Mesendoderm (in vitro differentiated cells): ENCODE results near the gene TRMT61A.
A peak's percentile ranks its signal among the peaks of the same experiment; 100 is the strongest.

Source experiments
- DNase-seq: peaks from one replicate; pipeline ENCODE4 v3.0.0; 2013
- H2AK5ac ChIP-seq: 2 replicates; pipeline ENCODE4 v1.6.1; 2013; ENCODE audit warnings: low read length, inconsistent platforms
- H2BK120ac ChIP-seq: 2 replicates; pipeline ENCODE4 v1.6.1; 2013; ENCODE audit warnings: low read depth, mild to moderate bottlenecking, low read length, moderate library complexity, mixed read lengths
- H2BK15ac ChIP-seq: replicated peaks from 2 replicates; pipeline ENCODE4 v1.6.1; 2013; ENCODE audit warnings: low read depth, mild to moderate bottlenecking, moderate library complexity
- H2BK5ac ChIP-seq: 2 replicates; pipeline ENCODE4 v1.6.1; 2013; ENCODE audit warnings: low read length, inconsistent platforms
- H3K18ac ChIP-seq: 2 replicates; pipeline ENCODE4 v1.6.1; 2013; ENCODE audit warnings: mild to moderate bottlenecking, low read length, mixed read lengths
- H3K23ac ChIP-seq: one replicate; pipeline ENCODE4 v1.6.1; 2013; ENCODE audit warnings: low read length
- H3K27ac ChIP-seq: 2 replicates; pipeline ENCODE4 v1.5.1; 2013; ENCODE audit warnings: low read depth, mild to moderate bottlenecking, inconsistent platforms, low read length, moderate library complexity
- H3K27me3 ChIP-seq: 2 replicates; pipeline ENCODE4 v1.6.1; 2013; ENCODE audit warnings: low read length, control low read depth, mild to moderate bottlenecking, inconsistent platforms; ENCODE audit not compliant: insufficient read depth, poor library complexity
- H3K36me3 ChIP-seq: 2 replicates; pipeline ENCODE4 v1.6.1; 2013; ENCODE audit warnings: low read length, inconsistent platforms; ENCODE audit not compliant: control insufficient read depth, insufficient read depth
- H3K4ac ChIP-seq: one replicate; pipeline ENCODE4 v1.6.1; 2013; ENCODE audit warnings: low read depth, mild to moderate bottlenecking, low read length, moderate library complexity
- H3K4me1 ChIP-seq: 2 replicates; pipeline ENCODE4 v1.6.1; 2013; ENCODE audit warnings: low read depth, low read length, inconsistent platforms; ENCODE audit not compliant: control insufficient read depth
- H3K4me2 ChIP-seq: 2 replicates; pipeline ENCODE4 v1.6.1; 2013; ENCODE audit warnings: low read length
- H3K4me3 ChIP-seq: 2 replicates; pipeline ENCODE4 v1.5.1; 2013; ENCODE audit warnings: mild to moderate bottlenecking, low read length
- H3K56ac ChIP-seq: one replicate; pipeline ENCODE4 v1.6.1; 2013; ENCODE audit warnings: low read length
- H3K79me1 ChIP-seq: 2 replicates; pipeline ENCODE4 v1.6.1; 2013; ENCODE audit warnings: low read length, inconsistent platforms
- H3K79me2 ChIP-seq: 2 replicates; pipeline ENCODE4 v1.6.1; 2013; ENCODE audit warnings: mild to moderate bottlenecking, low read length; ENCODE audit not compliant: control insufficient read depth, insufficient read depth
- H3K9ac ChIP-seq: 2 replicates; pipeline ENCODE4 v1.6.1; 2013; ENCODE audit warnings: low read length, inconsistent platforms
- H4K5ac ChIP-seq: one replicate; pipeline ENCODE4 v1.6.1; 2013; ENCODE audit warnings: low read length
- H4K8ac ChIP-seq: one replicate; pipeline ENCODE4 v1.6.1; 2013; ENCODE audit warnings: low read depth, mild to moderate bottlenecking, control low read depth, low read length, moderate library complexity
- WGBS: extraction: QIAGEN DNeasy Blood & Tissue Kit; methylation state at CpG from one replicate; pipeline ENCODE4 v1.1.7; 2013; ENCODE audit warnings: low lambda C conversion rate, missing lambda C conversion rate; ENCODE audit not compliant: insufficient coverage; ENCODE audit errors: extremely low coverage; 5-methylcytosine and 5-hydroxymethylcytosine counted together

Gene TRMT61A

GRCh38 chr14:103574104-103574503 is 45.1 kb downstream of the TRMT61A start:
- no peak overlapping the region for H3K4ac ChIP-seq
- no peak overlapping the region for H3K27ac ChIP-seq
- no peak overlapping the region for H3K4me2 ChIP-seq
- H2BK5ac ChIP-seq = no peak overlapping the region
- no peak overlapping the region for H4K5ac ChIP-seq
- H2BK15ac ChIP-seq = no peak overlapping the region
- H3K9ac ChIP-seq = no peak overlapping the region
- H3K4me3 ChIP-seq = no peak overlapping the region
- WGBS = no CpG with 5 or more reads among the region's 6 CpGs
- DNase-seq = no peak
- no peak overlapping the region for H4K8ac ChIP-seq
- H3K56ac ChIP-seq = no peak overlapping the region
- no peak overlapping the region for H2BK120ac ChIP-seq
- no peak overlapping the region for H3K18ac ChIP-seq
- H2AK5ac ChIP-seq = no peak overlapping the region
- peaks cover 2% of the 10 kb centered on the region for H3K79me1 ChIP-seq
- H3K23ac ChIP-seq = no peak overlapping the region
- H3K36me3 ChIP-seq = peaks cover 3% of the 10 kb centered on the region
- no peaks in the 10 kb centered on the region for H3K27me3 ChIP-seq
- peaks cover 4% of the 10 kb centered on the region for H3K79me2 ChIP-seq
- peaks cover 3% of the 10 kb centered on the region for H3K4me1 ChIP-seq

DNA sequence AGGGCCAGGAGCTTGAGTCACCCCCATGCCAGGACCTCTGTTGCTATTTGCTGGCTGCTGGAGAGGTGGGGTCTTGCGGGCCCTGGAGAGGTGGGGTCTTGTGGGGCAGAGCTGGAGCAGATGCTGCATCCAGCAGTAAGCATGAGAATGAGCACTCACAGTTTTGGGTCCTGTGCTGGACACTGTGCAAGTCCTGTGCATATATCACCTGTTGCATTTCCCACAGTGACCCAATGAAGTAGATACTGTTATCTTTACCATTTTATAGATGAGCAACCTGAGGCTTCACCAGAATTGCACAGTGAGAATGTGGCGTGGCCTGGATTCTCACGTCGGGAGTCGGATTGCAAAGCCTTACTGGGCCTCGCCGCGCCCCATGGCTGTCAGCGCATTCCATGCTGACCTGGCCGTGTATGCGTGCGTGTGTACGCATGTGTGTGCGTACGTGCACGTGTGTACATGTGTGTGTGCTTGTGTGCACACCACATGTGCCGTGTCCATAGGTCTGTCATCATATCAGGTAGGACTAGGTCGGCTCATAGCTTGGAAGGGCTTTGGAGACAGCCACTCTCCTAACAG is 45.8 kb downstream of the TRMT61A start:
- no peak overlapping the region for H3K27ac ChIP-seq
- H4K5ac ChIP-seq = no peak overlapping the region
- H3K4me2 ChIP-seq = no peak overlapping the region
- no CpG with 5 or more reads among the region's 18 CpGs for WGBS
- H3K36me3 ChIP-seq = peaks cover 3% of the 10 kb centered on the region
- H3K56ac ChIP-seq = no peak overlapping the region
- DNase-seq = no peak
- H4K8ac ChIP-seq = no peak overlapping the region
- no peak overlapping the region for H2AK5ac ChIP-seq
- H3K4me1 ChIP-seq = no peaks in the 10 kb centered on the region
- H3K79me1 ChIP-seq = no peaks in the 10 kb centered on the region
- H2BK5ac ChIP-seq = no peak overlapping the region
- no peak overlapping the region for H2BK120ac ChIP-seq
- no peak overlapping the region for H2BK15ac ChIP-seq
- H3K79me2 ChIP-seq = no peaks in the 10 kb centered on the region
- no peak overlapping the region for H3K23ac ChIP-seq
- no peaks in the 10 kb centered on the region for H3K27me3 ChIP-seq
- no peak overlapping the region for H3K9ac ChIP-seq
- no peak overlapping the region for H3K4ac ChIP-seq
- H3K4me3 ChIP-seq = no peak overlapping the region
- H3K18ac ChIP-seq = no peak overlapping the region

DNA sequence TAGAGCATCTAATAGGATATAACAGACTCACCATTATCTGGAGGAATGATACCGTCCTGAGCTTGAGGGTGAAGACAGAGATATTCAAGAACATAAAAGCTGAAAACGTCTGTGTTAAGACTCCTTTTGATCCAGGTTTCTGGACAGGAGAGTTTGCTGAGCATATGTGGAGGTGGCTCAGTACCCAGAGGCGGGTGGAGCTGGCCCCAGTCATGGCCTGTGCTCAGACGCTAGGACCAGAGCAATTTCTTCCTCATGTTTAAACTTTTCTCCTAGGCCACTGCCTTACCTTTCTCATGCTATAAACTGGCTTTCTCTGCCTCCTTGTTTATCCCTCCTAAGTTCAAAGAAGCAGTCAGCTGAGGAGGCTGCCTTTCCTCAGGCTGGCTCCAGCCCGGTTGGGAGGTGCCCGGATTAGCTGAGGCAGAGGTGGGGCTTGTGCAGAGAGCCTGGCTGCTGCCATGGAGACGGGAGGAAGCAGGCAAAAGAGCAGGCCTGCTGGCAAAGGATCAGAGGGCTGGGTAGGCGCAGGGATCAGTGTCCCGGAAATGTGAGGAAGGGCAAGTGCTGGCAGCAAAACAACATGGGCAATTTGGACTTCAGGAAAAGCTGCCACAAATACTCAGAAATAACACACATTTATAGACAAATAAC is 47.5 kb downstream of the TRMT61A start:
- no CpG with 5 or more reads among the region's 9 CpGs for WGBS

DNA sequence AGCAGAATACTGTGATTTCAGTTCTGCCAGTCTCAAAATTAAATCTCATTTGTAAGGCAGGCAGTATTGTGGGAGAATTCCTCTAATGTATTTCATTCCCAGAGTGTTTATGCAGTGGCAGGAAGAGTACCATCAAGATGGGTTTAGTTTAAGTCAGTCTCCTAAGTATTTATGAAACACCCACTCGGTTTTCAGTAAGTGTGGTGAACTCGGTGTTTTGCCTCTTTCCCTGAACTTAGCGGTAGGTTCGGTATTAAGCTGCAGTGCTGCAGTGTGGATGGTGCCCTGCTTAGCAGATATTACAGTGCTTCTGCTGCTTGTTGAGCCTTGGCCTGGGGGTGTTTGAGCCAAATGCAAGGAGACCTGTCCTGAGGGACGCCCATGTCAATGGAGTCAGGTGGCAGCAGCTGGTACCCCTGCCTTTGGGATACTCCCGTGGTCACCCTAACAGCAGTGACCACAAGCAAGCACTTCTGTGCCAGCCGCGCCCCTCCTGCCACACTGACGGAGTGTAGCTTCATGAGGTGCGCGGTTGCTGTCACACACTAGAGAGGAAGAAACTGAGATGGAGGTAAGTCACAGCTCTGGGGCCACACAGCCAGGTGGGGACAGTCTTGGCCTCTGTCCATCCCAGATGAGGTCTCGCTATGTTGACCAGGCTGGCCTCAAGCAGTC is 49.5 kb downstream of the TRMT61A start:
- H3K79me1 ChIP-seq = no peaks in the 10 kb centered on the region
- no peak overlapping the region for H3K4me3 ChIP-seq
- H4K5ac ChIP-seq = no peak overlapping the region
- no peak overlapping the region for H3K18ac ChIP-seq
- peaks cover 3% of the 10 kb centered on the region for H3K36me3 ChIP-seq
- H3K4me2 ChIP-seq = no peak overlapping the region
- no peak overlapping the region for H3K27ac ChIP-seq
- WGBS = no CpG with 5 or more reads among the region's 12 CpGs
- H3K23ac ChIP-seq = no peak overlapping the region
- no peak overlapping the region for H2BK15ac ChIP-seq
- no peak overlapping the region for H2BK120ac ChIP-seq
- H2AK5ac ChIP-seq = no peak overlapping the region
- H3K4ac ChIP-seq = no peak overlapping the region
- H3K4me1 ChIP-seq = no peaks in the 10 kb centered on the region
- H3K9ac ChIP-seq = no peak overlapping the region
- no peak for DNase-seq
- no peak overlapping the region for H3K56ac ChIP-seq
- H3K27me3 ChIP-seq = no peaks in the 10 kb centered on the region
- no peaks in the 10 kb centered on the region for H3K79me2 ChIP-seq
- H4K8ac ChIP-seq = no peak overlapping the region
- no peak overlapping the region for H2BK5ac ChIP-seq

More for the DNA sequence above, 47.5 kb downstream of the TRMT61A start:
- Histone ChIP-seq H3K27ac (no peak overlapping the region), H3K4me3 (no peak overlapping the region), H3K9ac (no peak overlapping the region), H2BK120ac (no peak overlapping the region), H3K79me1 (no peaks in the 10 kb centered on the region), H3K18ac (no peak overlapping the region), H3K36me3 (peaks cover 3% of the 10 kb centered on the region), H3K23ac (no peak overlapping the region), H3K79me2 (no peaks in the 10 kb centered on the region), H3K27me3 (no peaks in the 10 kb centered on the region), H4K8ac (no peak overlapping the region), H3K4me1 (no peaks in the 10 kb centered on the region), H2AK5ac (no peak overlapping the region), H4K5ac (no peak overlapping the region), H3K4me2 (no peak overlapping the region), H3K4ac (no peak overlapping the region), H2BK15ac (no peak overlapping the region), H2BK5ac (no peak overlapping the region), H3K56ac (no peak overlapping the region)
- DNase-seq = peak; percentile 72

GRCh38 chr14:103581206-103581605 is 52.2 kb downstream of the TRMT61A start:
- Histone ChIP-seq H3K4me2 (no peak overlapping the region), H3K79me2 (no peaks in the 10 kb centered on the region), H3K4me3 (no peak overlapping the region), H3K23ac (no peak overlapping the region), H4K5ac (no peak overlapping the region), H3K4me1 (no peaks in the 10 kb centered on the region), H3K36me3 (no peaks in the 10 kb centered on the region), H3K56ac (no peak overlapping the region), H4K8ac (no peak overlapping the region), H3K18ac (no peak overlapping the region), H3K4ac (no peak overlapping the region), H2BK120ac (no peak overlapping the region), H3K79me1 (no peaks in the 10 kb centered on the region), H3K27ac (no peak overlapping the region), H2BK5ac (no peak overlapping the region), H3K9ac (no peak overlapping the region), H2BK15ac (no peak overlapping the region), H3K27me3 (no peaks in the 10 kb centered on the region), H2AK5ac (no peak overlapping the region)
- no peak for DNase-seq
- WGBS = no CpG with 5 or more reads among the region's 11 CpGs
